Glutamatergic neuron (in vitro differentiated cells): ENCODE data around the gene KIF26B. TPM values are rescaled to one million over a fixed set of nuclear protein-coding genes. Genes with fewer than 3 reads are reported as not detected.

ENCODE experiments used
- DNase-seq: peaks from one replicate; pipeline ENCODE4 v3.0.0; 2022
- H3K27ac Mint-ChIP-seq: one replicate; pipeline ENCODE4 v1.8.0; 2020; ENCODE audit warnings: mild to moderate bottlenecking, mixed read lengths, inconsistent platforms; ENCODE audit not compliant: unreplicated experiment
- H3K27me3 Mint-ChIP-seq: one replicate; pipeline ENCODE4 v1.8.0; 2020; ENCODE audit warnings: mild to moderate bottlenecking, moderate library complexity, mixed read lengths, inconsistent platforms; ENCODE audit not compliant: unreplicated experiment
- H3K36me3 Mint-ChIP-seq: one replicate; pipeline ENCODE4 v1.8.0; 2020; ENCODE audit warnings: mild to moderate bottlenecking, mixed read lengths, inconsistent platforms; ENCODE audit not compliant: unreplicated experiment
- H3K4me1 Mint-ChIP-seq: one replicate; pipeline ENCODE4 v1.8.0; 2020; ENCODE audit warnings: mild to moderate bottlenecking, low read depth, mixed read lengths, inconsistent platforms; ENCODE audit not compliant: unreplicated experiment
- H3K4me3 Mint-ChIP-seq: one replicate; pipeline ENCODE4 v1.8.0; 2020; ENCODE audit warnings: mild to moderate bottlenecking, mixed read lengths, inconsistent platforms; ENCODE audit not compliant: unreplicated experiment
- H3K9me3 Mint-ChIP-seq: one replicate; pipeline ENCODE4 v1.8.0; 2020; ENCODE audit warnings: mild to moderate bottlenecking, moderate library complexity, mixed read lengths, inconsistent platforms; ENCODE audit not compliant: unreplicated experiment
- CTCF ChIP-seq: fragments of 200-600 bp; sonication (generic); IDR thresholded peaks from one replicate; pipeline ENCODE4 v1.5.0; 2021; ENCODE audit not compliant: partially characterized antibody, unreplicated experiment
- total RNA-seq: library from RNA; stranded (reverse); fragmentation: NEBNext Ultra II Directional; extraction: Animal tissue kit (Norgen Biotek cat#: 25700); gene quantifications from one replicate; pipeline ENCODE4 v1.2.1, GENCODE V29; 2021; ENCODE audit not compliant: unreplicated experiment

The KIF26B gene
- total RNA-seq, 1 donor from 2014 or later = 2.4 TPM

GRCh38 chr1:245458234-245458633 lies 303.4 kb downstream of the KIF26B start:
- no peak for TF ChIP-seq CTCF
- Mint-ChIP-seq H3K27ac (no peak overlapping the region), H3K36me3 (no peaks in the 10 kb centered on the region), H3K9me3 (peaks cover 2% of the 10 kb centered on the region), H3K27me3 (no peaks in the 10 kb centered on the region), H3K4me1 (no peaks in the 10 kb centered on the region), H3K4me3 (no peak overlapping the region)
- no peak for DNase-seq

GRCh38 chr1:245458761-245459174 lies 304.0 kb downstream of the KIF26B start:
- DNase-seq = no peak
- peaks cover 2% of the 10 kb centered on the region for H3K9me3 Mint-ChIP-seq

GRCh38 chr1:245459621-245460020 lies 304.8 kb downstream of the KIF26B start:
- H3K36me3 Mint-ChIP-seq = no peaks in the 10 kb centered on the region
- no peak overlapping the region for H3K4me3 Mint-ChIP-seq
- H3K27ac Mint-ChIP-seq = no peak overlapping the region
- peaks cover 4% of the 10 kb centered on the region for H3K4me1 Mint-ChIP-seq
- H3K9me3 Mint-ChIP-seq = peaks cover 2% of the 10 kb centered on the region
- no peaks in the 10 kb centered on the region for H3K27me3 Mint-ChIP-seq
- no peak for TF ChIP-seq CTCF
- no peak for DNase-seq

More at GRCh38 chr1:245458761-245459174, 304.0 kb downstream of the KIF26B start:
- H3K4me1 Mint-ChIP-seq = no peaks in the 10 kb centered on the region
- H3K36me3 Mint-ChIP-seq = no peaks in the 10 kb centered on the region
- no peak overlapping the region for H3K27ac Mint-ChIP-seq
- no peak for TF ChIP-seq CTCF
- H3K27me3 Mint-ChIP-seq = no peaks in the 10 kb centered on the region
- no peak overlapping the region for H3K4me3 Mint-ChIP-seq

- H3K4me3 Mint-ChIP-seq = no peak overlapping the region
- peaks cover 5% of the 10 kb centered on the region for H3K9me3 Mint-ChIP-seq
- H3K36me3 Mint-ChIP-seq = no peaks in the 10 kb centered on the region
- no peak for TF ChIP-seq CTCF
- DNase-seq = no peak
- peaks cover 13% of the 10 kb centered on the region for H3K4me1 Mint-ChIP-seq
- H3K27me3 Mint-ChIP-seq = peaks cover 3% of the 10 kb centered on the region
- H3K27ac Mint-ChIP-seq = no peak overlapping the region
Observed at GRCh38 chr1:245461681-245462080, 306.9 kb downstream of the KIF26B start.

GRCh38 chr1:245462161-245462560 lies 307.4 kb downstream of the KIF26B start:
- H3K9me3 Mint-ChIP-seq = peaks cover 5% of the 10 kb centered on the region
- H3K36me3 Mint-ChIP-seq = no peaks in the 10 kb centered on the region
- H3K4me1 Mint-ChIP-seq = peaks cover 13% of the 10 kb centered on the region
- peaks cover 3% of the 10 kb centered on the region for H3K27me3 Mint-ChIP-seq
- DNase-seq = no peak
- H3K27ac Mint-ChIP-seq = no peak overlapping the region
- H3K4me3 Mint-ChIP-seq = no peak overlapping the region
- no peak for TF ChIP-seq CTCF
